HEK293 (cell line): ENCODE results near the gene ADSS1.
A peak's percentile ranks its signal among the peaks of the same experiment; 100 is the strongest.

Source experiments
- FEZF1 ChIP-seq: fragments of 450-650 bp; formaldehyde crosslinking; IDR thresholded peaks from 2 replicates; pipeline ENCODE4 v1.5.1; 2016; ENCODE audit warnings: missing biosample characterization, missing genetic modification characterization
- HOXC10 ChIP-seq: sonication (generic); formaldehyde crosslinking; IDR thresholded peaks from 2 replicates; pipeline ENCODE4 v1.8.1; 2023; ENCODE audit warnings: mild to moderate bottlenecking, missing genetic modification reagents
- MEIS1 ChIP-seq: sonication (generic); formaldehyde crosslinking; IDR thresholded peaks from 2 replicates; pipeline ENCODE4 v1.8.1; 2022; ENCODE audit warnings: missing genetic modification reagents, mild to moderate bottlenecking, borderline replicate concordance
- SCRT2 ChIP-seq: fragments of 450-650 bp; formaldehyde crosslinking; IDR thresholded peaks from 2 replicates; pipeline ENCODE4 v1.5.1; 2016; ENCODE audit warnings: missing biosample characterization, missing genetic modification characterization
- YY2 ChIP-seq: fragments of 450-650 bp; formaldehyde crosslinking; IDR thresholded peaks from 2 replicates; pipeline ENCODE4 v1.5.1; 2016; ENCODE audit warnings: missing biosample characterization, missing genetic modification characterization
- ZBTB48 ChIP-seq: fragments of 450-650 bp; formaldehyde crosslinking; IDR thresholded peaks from 2 replicates; pipeline ENCODE4 v1.5.1; 2016; ENCODE audit warnings: missing biosample characterization, missing genetic modification characterization
- ZEB2 ChIP-seq: fragments of 450-650 bp; formaldehyde crosslinking; IDR thresholded peaks from 2 replicates; pipeline ENCODE4 v1.5.1; 2016; ENCODE audit warnings: missing biosample characterization, missing genetic modification characterization
- ZFP37 ChIP-seq: fragments of 450-650 bp; formaldehyde crosslinking; IDR thresholded peaks from 2 replicates; pipeline ENCODE4 v1.5.1; 2016; ENCODE audit warnings: missing biosample characterization, missing genetic modification characterization
- ZFP69B ChIP-seq: fragments of 450-650 bp; formaldehyde crosslinking; IDR thresholded peaks from 2 replicates; pipeline ENCODE4 v1.5.1; 2016; ENCODE audit warnings: missing biosample characterization, missing genetic modification characterization
- ZIC2 ChIP-seq: fragments of 450-650 bp; formaldehyde crosslinking; IDR thresholded peaks from 2 replicates; pipeline ENCODE4 v1.5.1; 2016; ENCODE audit warnings: missing biosample characterization, missing genetic modification characterization
- ZNF121 ChIP-seq: fragments of 450-650 bp; formaldehyde crosslinking; IDR thresholded peaks from 2 replicates; pipeline ENCODE4 v1.5.1; 2016; ENCODE audit warnings: missing biosample characterization, missing genetic modification characterization
- ZNF146 ChIP-seq: fragments of 450-650 bp; formaldehyde crosslinking; IDR thresholded peaks from 2 replicates; pipeline ENCODE4 v1.5.1; 2016; ENCODE audit warnings: missing biosample characterization, missing genetic modification characterization
- ZNF157 ChIP-seq: fragments of 450-650 bp; formaldehyde crosslinking; IDR thresholded peaks from 2 replicates; pipeline ENCODE4 v1.5.1; 2016; ENCODE audit warnings: missing biosample characterization, missing genetic modification characterization
- ZNF169 ChIP-seq: fragments of 450-650 bp; formaldehyde crosslinking; IDR thresholded peaks from 2 replicates; pipeline ENCODE4 v1.5.1; 2016; ENCODE audit warnings: missing biosample characterization, missing genetic modification characterization
- ZNF223 ChIP-seq: fragments of 450-650 bp; formaldehyde crosslinking; IDR thresholded peaks from 2 replicates; pipeline ENCODE4 v1.5.1; 2016; ENCODE audit warnings: missing biosample characterization, missing genetic modification characterization
- ZNF23 ChIP-seq: fragments of 450-650 bp; formaldehyde crosslinking; IDR thresholded peaks from 2 replicates; pipeline ENCODE4 v1.5.1; 2016; ENCODE audit warnings: missing biosample characterization, missing genetic modification characterization, borderline replicate concordance
- ZNF248 ChIP-seq: fragments of 450-650 bp; formaldehyde crosslinking; IDR thresholded peaks from 2 replicates; pipeline ENCODE4 v1.5.1; 2017; ENCODE audit warnings: missing biosample characterization, missing genetic modification characterization
- ZNF341 ChIP-seq: fragments of 450-650 bp; formaldehyde crosslinking; IDR thresholded peaks from 2 replicates; pipeline ENCODE4; 2016; ENCODE audit warnings: low read depth, missing biosample characterization, missing genetic modification characterization
- ZNF354C ChIP-seq: fragments of 450-650 bp; formaldehyde crosslinking; IDR thresholded peaks from 2 replicates; pipeline ENCODE4 v1.5.1; 2016; ENCODE audit warnings: missing biosample characterization, missing genetic modification characterization, low read depth, borderline replicate concordance
- ZNF394 ChIP-seq: fragments of 450-650 bp; formaldehyde crosslinking; IDR thresholded peaks from 2 replicates; pipeline ENCODE4 v1.5.1; 2016; ENCODE audit warnings: missing biosample characterization, missing genetic modification characterization, mild to moderate bottlenecking, moderate library complexity, borderline replicate concordance
- ZNF48 ChIP-seq: fragments of 450-650 bp; formaldehyde crosslinking; IDR thresholded peaks from 2 replicates; pipeline ENCODE4 v1.5.1; 2016; ENCODE audit warnings: missing biosample characterization, missing genetic modification characterization
- ZNF529 ChIP-seq: fragments of 450-650 bp; formaldehyde crosslinking; IDR thresholded peaks from 2 replicates; pipeline ENCODE4 v1.5.1; 2017; ENCODE audit warnings: missing genetic modification characterization, missing biosample characterization; ENCODE audit not compliant: insufficient replicate concordance
- ZNF548 ChIP-seq: fragments of 450-650 bp; formaldehyde crosslinking; IDR thresholded peaks from 2 replicates; pipeline ENCODE4 v1.5.1; 2016; ENCODE audit warnings: missing biosample characterization, missing genetic modification characterization
- ZNF558 ChIP-seq: fragments of 450-650 bp; formaldehyde crosslinking; IDR thresholded peaks from 2 replicates; pipeline ENCODE4 v1.5.1; 2016; ENCODE audit warnings: missing biosample characterization, missing genetic modification characterization
- ZNF571 ChIP-seq: fragments of 450-650 bp; formaldehyde crosslinking; IDR thresholded peaks from 2 replicates; pipeline ENCODE4 v1.5.0; 2017; ENCODE audit warnings: missing biosample characterization, missing genetic modification characterization
- ZNF626 ChIP-seq: fragments of 450-650 bp; sonication (Bioruptor Pico); formaldehyde crosslinking; IDR thresholded peaks from 2 replicates; pipeline ENCODE4 v1.5.1; 2018; ENCODE audit warnings: missing biosample characterization, missing genetic modification characterization, inconsistent platforms
- ZNF670 ChIP-seq: fragments of 450-650 bp; formaldehyde crosslinking; IDR thresholded peaks from 2 replicates; pipeline ENCODE4 v1.5.1; 2016; ENCODE audit warnings: missing biosample characterization, missing genetic modification characterization, low read depth
- ZNF768 ChIP-seq: fragments of 450-650 bp; formaldehyde crosslinking; IDR thresholded peaks from 2 replicates; pipeline ENCODE4 v1.5.1; 2018; ENCODE audit warnings: missing biosample characterization, mild to moderate bottlenecking, missing genetic modification characterization
- ZSCAN23 ChIP-seq: fragments of 450-650 bp; formaldehyde crosslinking; IDR thresholded peaks from 2 replicates; pipeline ENCODE4 v1.5.1; 2016; ENCODE audit warnings: missing biosample characterization, missing genetic modification characterization
- TF ChIP-seq, protein P1 (sequence below): fragments of 450-650 bp; formaldehyde crosslinking; IDR thresholded peaks from 2 replicates; pipeline ENCODE4 v1.5.1; 2016; ENCODE audit warnings: missing biosample characterization, missing genetic modification characterization
- TF ChIP-seq, protein P2 (sequence below): fragments of 450-650 bp; formaldehyde crosslinking; IDR thresholded peaks from 2 replicates; pipeline ENCODE4 v1.5.1; 2016; ENCODE audit warnings: missing biosample characterization, missing genetic modification characterization
- TF ChIP-seq, protein P3 (sequence below): fragments of 450-650 bp; formaldehyde crosslinking; IDR thresholded peaks from 2 replicates; pipeline ENCODE4 v1.5.1; 2016; ENCODE audit warnings: missing biosample characterization, missing genetic modification characterization, low read depth
- TF ChIP-seq, protein P4 (sequence below): fragments of 450-650 bp; formaldehyde crosslinking; IDR thresholded peaks from 2 replicates; pipeline ENCODE4 v1.5.1; 2016; ENCODE audit warnings: missing biosample characterization, missing genetic modification characterization

Gene ADSS1

DNA sequence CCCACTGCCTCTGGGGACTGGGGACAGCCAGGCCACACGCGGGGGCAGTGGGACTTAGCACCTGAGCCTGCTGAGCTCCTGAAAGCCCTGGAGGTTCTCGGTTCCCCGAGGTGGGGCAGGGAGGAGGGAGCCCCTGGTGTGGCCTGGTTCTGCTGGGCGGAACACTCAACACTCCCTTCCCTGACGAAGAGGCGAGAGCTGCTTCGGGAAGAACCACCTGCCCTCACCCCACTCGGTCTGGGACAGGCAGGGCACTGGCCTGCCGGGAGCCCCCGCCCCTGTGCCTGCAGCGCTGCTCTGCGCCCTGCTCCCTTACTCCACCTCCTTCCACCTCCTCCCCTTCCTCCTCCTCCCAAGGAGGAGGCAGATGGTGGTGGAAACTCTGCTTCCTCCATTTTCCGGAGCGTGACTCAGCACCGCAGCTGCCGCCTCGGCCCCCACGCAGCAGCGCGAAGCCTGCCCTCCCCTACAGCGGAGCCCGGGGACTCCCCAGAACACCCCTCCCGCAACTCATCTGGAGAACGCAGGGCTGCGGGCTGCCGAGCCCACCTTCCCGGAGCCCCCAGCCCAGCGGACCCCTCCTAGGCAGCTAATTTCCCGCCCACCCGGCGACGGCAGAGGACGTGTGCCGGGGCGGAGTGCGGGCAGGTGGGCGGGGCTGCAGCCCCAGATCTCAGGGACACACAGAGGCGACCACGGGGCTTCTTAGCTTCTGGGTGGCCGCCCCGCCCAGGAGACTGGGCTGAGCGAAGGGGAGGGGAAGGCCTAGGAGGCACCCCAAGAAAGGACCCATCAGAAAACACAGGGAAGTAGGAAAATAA lies 46.3 kb upstream of the ADSS1 start (continued):
- TF ChIP-seq ZNF354C (tag by site-specific recombination) (no peak), ZNF223 (tag by site-specific recombination) (no peak), ZFP37 (tag by site-specific recombination) (0 out of 2 replicates have a peak, but pooled peaks have one; percentile 62), ZNF529 (no peak), ZNF670 (tag by site-specific recombination) (no peak), ZNF169 (tag by site-specific recombination) (no peak), ZBTB48 (tag by site-specific recombination) (peak; percentile 96), ZEB2 (tag by site-specific recombination) (peak; percentile 95), FEZF1 (tag by site-specific recombination) (no peak), ZNF121 (no peak), ZFP69B (tag by site-specific recombination) (peak; percentile 66; the same call in 1 of the 2 replicates), SCRT2 (no peak), ZNF626 (no peak), ZNF341 (tag by site-specific recombination) (peak; percentile 68; the same call in 1 of the 2 replicates), ZNF23 (no peak), ZNF48 (tag by site-specific recombination) (no peak), ZNF394 (tag by site-specific recombination) (peak; percentile 49; the same call in 1 of the 2 replicates), HOXC10 (CRISPR knock-in tag) (no peak), ZNF146 (peak; percentile 5; the same call in 1 of the 2 replicates), ZNF558 (tag by site-specific recombination) (no peak), YY2 (tag by site-specific recombination) (peak; percentile 81), ZNF548 (tag by site-specific recombination) (no peak), ZNF157 (tag by site-specific recombination) (no peak), ZNF768 (tag by site-specific recombination) (no peak), ZNF248 (tag by site-specific recombination) (no peak), ZIC2 (tag by site-specific recombination) (peak; percentile 66), ZNF571 (tag by site-specific recombination) (no peak), ZSCAN23 (0 out of 2 replicates have a peak, but pooled peaks have one; percentile 37), MEIS1 (CRISPR knock-in tag) (no peak)
- TF ChIP-seq, protein P1, sequence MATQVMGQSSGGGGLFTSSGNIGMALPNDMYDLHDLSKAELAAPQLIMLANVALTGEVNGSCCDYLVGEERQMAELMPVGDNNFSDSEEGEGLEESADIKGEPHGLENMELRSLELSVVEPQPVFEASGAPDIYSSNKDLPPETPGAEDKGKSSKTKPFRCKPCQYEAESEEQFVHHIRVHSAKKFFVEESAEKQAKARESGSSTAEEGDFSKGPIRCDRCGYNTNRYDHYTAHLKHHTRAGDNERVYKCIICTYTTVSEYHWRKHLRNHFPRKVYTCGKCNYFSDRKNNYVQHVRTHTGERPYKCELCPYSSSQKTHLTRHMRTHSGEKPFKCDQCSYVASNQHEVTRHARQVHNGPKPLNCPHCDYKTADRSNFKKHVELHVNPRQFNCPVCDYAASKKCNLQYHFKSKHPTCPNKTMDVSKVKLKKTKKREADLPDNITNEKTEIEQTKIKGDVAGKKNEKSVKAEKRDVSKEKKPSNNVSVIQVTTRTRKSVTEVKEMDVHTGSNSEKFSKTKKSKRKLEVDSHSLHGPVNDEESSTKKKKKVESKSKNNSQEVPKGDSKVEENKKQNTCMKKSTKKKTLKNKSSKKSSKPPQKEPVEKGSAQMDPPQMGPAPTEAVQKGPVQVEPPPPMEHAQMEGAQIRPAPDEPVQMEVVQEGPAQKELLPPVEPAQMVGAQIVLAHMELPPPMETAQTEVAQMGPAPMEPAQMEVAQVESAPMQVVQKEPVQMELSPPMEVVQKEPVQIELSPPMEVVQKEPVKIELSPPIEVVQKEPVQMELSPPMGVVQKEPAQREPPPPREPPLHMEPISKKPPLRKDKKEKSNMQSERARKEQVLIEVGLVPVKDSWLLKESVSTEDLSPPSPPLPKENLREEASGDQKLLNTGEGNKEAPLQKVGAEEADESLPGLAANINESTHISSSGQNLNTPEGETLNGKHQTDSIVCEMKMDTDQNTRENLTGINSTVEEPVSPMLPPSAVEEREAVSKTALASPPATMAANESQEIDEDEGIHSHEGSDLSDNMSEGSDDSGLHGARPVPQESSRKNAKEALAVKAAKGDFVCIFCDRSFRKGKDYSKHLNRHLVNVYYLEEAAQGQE = peak; percentile 29; the same call in 1 of the 2 replicates
- TF ChIP-seq, protein P2, sequence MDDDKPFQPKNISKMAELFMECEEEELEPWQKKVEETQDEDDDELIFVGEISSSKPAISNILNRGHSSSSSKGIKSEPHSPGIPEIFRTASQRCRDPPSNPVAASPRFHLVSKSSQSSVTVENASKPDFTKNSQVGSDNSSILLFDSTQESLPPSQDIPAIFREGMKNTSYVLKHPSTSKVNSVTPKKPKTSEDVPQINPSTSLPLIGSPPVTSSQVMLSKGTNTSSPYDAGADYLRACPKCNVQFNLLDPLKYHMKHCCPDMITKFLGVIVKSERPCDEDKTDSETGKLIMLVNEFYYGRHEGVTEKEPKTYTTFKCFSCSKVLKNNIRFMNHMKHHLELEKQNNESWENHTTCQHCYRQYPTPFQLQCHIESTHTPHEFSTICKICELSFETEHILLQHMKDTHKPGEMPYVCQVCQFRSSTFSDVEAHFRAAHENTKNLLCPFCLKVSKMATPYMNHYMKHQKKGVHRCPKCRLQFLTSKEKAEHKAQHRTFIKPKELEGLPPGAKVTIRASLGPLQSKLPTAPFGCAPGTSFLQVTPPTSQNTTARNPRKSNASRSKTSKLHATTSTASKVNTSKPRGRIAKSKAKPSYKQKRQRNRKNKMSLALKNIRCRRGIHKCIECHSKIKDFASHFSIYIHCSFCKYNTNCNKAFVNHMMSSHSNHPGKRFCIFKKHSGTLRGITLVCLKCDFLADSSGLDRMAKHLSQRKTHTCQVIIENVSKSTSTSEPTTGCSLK (tag by site-specific recombination) = no peak
- TF ChIP-seq, protein P3, sequence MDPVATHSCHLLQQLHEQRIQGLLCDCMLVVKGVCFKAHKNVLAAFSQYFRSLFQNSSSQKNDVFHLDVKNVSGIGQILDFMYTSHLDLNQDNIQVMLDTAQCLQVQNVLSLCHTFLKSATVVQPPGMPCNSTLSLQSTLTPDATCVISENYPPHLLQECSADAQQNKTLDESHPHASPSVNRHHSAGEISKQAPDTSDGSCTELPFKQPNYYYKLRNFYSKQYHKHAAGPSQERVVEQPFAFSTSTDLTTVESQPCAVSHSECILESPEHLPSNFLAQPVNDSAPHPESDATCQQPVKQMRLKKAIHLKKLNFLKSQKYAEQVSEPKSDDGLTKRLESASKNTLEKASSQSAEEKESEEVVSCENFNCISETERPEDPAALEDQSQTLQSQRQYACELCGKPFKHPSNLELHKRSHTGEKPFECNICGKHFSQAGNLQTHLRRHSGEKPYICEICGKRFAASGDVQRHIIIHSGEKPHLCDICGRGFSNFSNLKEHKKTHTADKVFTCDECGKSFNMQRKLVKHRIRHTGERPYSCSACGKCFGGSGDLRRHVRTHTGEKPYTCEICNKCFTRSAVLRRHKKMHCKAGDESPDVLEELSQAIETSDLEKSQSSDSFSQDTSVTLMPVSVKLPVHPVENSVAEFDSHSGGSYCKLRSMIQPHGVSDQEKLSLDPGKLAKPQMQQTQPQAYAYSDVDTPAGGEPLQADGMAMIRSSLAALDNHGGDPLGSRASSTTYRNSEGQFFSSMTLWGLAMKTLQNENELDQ (tag by site-specific recombination) = no peak
- TF ChIP-seq, protein P4, sequence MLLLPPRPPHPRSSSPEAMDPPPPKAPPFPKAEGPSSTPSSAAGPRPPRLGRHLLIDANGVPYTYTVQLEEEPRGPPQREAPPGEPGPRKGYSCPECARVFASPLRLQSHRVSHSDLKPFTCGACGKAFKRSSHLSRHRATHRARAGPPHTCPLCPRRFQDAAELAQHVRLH (tag by site-specific recombination) = no peak
